ENCODE results near the gene ENTHD1. TPM values are rescaled to one million over a fixed set of nuclear protein-coding genes. Genes with fewer than 3 reads are reported as not detected.
"Not testable (repeated sequence)": the region's sequence is repeated elsewhere in the genome, so short reads cannot be mapped to it uniquely, and the experiment has no call there.

ENTHD1 gene
- polyA plus RNA-seq, 3 donors, result not detected

DNA sequence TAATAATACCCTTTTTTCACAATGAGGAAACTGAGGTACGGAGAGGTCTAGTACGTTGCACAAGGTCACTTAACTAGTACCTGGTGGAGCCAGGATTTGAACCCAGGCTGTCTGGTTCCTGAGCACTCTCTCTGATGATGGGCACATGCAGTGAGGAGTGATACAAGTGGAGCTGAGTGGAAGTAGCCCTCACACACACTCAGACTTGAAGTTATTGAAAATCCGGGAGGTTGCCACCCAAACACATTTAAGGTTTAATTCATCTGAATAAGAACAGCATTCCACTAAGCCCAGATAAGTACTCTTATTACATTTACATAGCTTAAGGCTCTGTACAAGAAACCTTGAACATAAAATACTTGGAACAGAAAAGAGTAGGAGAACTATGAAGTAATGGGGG is 12.1 kb upstream of the ENTHD1 start:
- DNase-seq (ENCODE audit: extremely low read depth in 1 of 11, low read depth in 9 of 11, low spot score in 4 of 11), result no peak

DNA sequence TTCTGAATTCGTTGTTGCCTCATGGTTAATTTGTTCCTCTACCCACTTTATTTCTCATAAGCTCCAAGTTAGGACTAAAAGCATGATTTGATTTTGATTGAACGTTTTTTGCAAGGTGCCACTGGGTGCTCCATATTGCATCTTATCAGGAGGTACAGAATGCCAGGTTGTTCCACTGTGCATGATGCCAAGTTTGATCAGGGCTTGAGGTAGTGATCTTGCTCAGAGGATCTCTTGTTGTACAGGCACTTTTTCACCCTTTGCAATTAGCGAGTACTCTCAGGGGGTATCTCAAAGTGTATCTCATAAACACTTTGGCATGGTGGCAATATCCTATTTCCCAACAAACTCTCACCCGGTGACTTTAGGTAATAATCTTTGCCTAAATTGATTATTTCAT is 11.3 kb upstream of the ENTHD1 start:
- DNase-seq (ENCODE audit: extremely low read depth in 1 of 11, low read depth in 9 of 11, low spot score in 4 of 11), result no peak

DNA sequence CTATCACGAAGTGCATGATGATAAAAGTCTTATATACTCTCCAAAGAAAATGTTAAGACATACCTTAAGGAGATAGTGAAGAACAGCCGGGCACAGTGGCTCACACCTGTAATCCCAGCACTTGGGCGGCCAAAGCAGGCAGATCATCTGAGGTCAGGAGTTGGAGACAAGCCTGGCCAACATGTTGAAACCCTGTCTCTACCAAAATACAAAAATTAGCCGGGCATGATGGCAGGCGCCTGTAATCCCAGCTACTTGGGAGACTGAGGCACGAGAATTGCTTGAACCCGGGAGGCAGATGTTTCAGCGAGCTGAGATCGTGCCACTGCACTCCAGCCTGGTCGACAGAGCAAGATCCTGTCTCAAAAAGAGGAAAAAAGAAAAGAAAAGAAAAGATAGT is 10.5 kb upstream of the ENTHD1 start:
- DNase-seq (ENCODE audit: extremely low read depth in 1 of 11, low read depth in 9 of 11, low spot score in 4 of 11), result not testable (repeated sequence)

DNA sequence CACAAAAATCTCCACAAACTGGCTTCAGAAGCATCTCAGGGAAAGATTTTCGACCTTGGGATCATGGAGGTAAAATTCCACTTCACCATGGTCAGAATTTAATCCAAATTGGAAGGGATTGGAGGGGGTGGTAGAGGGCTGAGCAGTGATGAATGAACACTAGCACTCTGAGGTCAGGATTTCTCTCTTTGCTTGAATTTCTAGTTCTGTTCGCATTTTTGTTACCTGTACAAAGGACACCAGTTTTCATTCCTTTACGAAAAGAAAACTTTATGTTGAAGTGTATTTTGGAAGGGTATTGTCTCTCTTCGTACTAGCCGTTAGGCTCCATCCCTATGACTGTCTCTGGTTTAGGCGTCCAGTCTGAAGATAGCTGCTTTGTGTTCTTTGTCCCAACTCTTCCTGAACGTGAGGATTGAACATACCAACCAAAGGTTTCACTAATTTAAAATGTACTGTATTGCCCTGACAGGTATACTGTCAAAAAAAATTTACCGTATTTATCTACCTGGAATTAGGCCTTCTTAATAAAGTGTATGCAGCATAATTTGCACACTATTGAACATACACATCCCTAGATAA is 8.1 kb upstream of the ENTHD1 start:
- no peak for DNase-seq (ENCODE audit: extremely low read depth in 1 of 11, low read depth in 9 of 11, low spot score in 4 of 11)

DNA sequence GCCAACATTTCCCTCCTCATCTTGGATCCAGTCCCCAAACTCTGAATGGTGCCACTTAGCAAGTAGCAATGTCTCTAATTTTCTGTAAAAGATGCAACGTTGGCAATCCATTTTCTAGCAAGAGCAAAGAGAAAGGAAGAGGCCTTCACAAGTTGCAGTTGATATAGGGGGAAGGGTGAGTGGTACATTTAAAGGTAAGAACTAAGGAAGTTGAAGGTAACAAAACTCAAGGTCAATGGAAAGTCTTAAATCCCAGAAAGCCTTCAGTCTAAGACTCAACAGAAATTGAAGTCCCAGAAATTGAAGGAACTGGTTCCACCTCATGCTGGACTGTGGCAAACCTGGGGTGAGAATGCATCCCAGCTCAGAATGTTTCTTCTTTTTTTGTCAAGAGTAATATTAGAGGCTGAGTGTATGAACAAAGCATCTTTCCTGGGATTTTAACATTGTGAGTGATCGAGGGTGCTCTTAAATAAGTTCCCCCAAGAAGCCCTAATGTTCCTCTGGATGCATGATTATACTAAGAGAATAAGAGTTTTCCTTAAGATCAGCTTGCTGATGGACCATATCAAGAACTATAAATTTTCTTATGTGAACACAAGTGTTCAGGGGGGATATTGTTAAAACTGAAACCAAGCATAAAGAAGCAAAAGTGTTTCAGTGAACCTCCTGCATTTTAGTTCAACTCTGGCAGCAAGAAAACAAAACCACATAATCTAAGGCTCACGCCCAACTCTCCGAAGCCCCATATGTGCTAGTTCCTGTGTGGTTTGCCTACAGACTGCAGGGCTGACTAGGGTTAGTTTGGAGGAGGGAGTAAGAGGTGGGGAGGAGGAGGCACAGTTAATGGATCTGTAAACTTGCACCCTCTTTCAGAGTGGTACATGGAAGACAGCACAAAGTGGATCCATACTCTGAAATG is 7.0 kb upstream of the ENTHD1 start, which contains the start of gene GRAP2:
GRAP2 (plus strand) TSS at position 779 of the 922 bp plus-strand sequence. CDS start 46,023 bp downstream, outside the sequence.
- no peak for DNase-seq (ENCODE audit: extremely low read depth in 1 of 11, low read depth in 9 of 11, low spot score in 4 of 11)

DNA sequence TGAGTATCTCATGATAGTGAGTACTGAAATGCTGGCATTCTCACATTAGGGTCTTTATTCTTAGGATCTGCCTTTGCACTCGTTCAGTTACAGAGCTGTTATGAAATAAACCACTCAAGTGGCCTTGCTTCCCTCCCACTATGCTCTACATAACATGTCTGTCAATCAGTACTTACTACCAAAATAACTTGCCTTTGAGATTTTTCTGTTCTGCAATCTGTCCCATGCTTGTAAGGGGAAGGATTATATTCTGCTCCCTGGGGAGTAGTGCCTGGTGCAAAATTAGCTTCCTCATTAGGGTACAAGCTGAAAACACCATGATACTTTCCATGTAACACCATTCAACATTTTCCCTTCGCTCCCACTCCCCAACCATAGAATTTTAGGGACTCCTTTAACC is 5.4 kb upstream of the ENTHD1 start:
- DNase-seq (ENCODE audit: extremely low read depth in 1 of 11, low read depth in 9 of 11, low spot score in 4 of 11), result no peak

DNA sequence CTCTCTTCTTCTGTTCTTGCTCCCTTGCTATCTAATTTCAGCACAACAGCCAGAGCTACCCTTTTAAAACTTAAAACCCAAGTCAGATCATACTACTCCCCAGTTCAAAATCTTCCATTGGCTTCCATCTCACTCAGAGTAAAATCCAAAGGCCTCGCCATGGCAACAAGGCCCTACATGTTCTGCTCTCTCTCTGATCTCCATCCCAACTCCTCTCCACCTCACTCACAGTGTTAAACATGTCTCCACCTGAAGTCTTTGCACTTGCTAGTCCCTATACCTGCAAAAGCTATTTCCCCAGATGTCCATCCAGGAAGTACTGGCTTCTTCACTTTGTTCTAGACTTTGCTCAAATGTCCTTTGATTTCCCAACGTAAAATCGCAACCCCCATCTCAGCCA is 4.3 kb upstream of the ENTHD1 start:
- DNase-seq (ENCODE audit: extremely low read depth in 1 of 11, low read depth in 9 of 11, low spot score in 4 of 11), result no peak

DNA sequence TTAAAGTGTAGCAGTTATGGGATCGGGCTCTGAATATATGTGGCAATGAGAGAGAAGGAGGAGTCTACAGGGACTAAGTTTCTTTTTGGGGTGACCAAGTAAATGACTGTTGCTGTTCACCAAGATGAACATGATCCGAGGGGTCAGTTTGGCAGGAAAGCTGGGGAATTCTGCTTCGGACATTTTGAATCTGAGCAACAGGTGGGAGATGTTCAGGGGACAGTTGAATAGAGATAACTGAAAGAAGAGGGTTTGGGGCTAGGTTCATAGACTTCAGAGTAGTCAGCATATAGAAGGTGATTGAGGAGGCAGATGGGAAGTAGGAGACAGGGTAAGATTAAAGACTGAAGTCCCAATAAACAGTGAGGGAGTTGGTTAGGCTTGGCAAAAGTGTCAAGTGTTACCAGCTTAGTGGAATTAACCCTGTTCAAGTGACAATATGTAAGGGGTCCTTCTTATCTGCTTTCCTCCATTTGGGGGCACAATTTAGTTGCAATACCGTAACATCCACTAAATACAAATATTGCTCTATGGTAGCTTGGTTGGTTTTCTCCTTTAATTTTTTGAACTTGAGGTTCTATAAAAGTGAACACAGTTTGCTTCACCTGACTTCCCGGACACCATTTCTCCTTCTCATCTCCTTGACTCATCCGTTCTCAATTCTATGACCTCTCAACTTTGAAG is 2.9 kb upstream of the ENTHD1 start:
- no peak for DNase-seq (ENCODE audit: extremely low read depth in 1 of 11, low read depth in 9 of 11, low spot score in 4 of 11)

DNA sequence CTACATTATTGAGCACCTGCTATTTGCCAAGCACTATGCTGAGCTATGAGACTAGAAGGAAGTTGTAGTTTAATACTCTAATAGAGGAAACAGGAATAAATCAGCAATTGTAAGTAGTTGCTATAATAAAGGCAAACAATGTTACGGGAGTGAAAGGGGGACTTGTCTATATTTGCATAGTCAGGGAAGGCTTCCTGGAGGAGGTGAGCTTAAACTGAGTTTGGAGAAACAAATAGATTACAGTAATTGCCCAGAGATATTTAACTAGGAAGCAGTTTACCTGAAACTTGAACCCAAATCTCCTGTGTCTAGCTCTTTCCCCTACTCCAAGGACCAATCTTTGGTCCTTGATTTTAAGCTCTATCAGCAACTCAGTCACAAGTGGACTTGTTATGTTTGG is 2.1 kb upstream of the ENTHD1 start:
- DNase-seq (ENCODE audit: extremely low read depth in 1 of 11, low read depth in 9 of 11, low spot score in 4 of 11), result no peak

DNA sequence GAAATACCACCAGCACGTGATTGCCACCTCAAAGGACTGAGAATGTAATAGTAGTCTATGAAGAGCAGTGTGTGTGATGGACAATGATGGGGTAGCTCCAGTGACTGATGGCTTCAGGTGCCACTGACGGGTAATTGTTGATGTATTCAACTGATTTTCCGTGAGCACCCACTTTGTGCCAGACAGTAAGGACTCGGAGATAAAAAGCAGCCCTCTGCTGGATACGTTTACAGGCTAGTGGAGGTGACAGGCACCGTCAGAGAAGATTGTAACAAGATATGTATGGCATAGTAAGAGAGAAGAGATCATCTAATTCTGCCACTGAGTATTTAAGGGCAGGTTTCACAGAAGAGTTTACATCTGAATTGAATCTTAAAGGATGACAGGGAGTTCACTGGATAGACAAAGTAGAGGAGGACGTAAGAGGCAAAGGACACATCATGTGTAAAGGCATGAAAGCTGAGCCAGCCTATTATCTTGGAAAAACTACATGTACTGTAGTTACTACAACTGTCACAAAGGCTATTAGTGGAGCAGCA is 1.1 kb upstream of the ENTHD1 start:
- no peak for DNase-seq (ENCODE audit: extremely low read depth in 1 of 11, low read depth in 9 of 11, low spot score in 4 of 11)

DNA sequence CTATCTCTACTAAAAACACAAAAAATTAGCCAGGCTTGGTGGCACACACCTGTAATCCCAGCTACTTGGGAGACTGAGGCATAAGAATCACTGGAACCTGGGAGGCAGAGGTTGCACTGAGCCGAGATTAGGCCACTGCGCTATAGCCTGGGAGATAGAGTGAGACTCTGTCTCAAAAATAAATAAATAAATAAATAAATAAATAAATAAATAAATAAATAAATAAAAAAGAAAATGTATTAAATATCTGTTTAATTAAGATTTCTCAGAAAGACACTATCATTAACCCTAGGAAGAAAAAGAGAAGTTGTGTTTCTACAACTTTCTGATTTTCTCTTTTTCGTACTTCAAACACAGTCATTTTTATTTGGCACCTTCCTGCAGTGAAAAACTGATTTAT is 3.6 kb downstream of the ENTHD1 start:
- DNase-seq (ENCODE audit: extremely low read depth in 1 of 11, low read depth in 9 of 11, low spot score in 4 of 11), result not testable (repeated sequence)

DNA sequence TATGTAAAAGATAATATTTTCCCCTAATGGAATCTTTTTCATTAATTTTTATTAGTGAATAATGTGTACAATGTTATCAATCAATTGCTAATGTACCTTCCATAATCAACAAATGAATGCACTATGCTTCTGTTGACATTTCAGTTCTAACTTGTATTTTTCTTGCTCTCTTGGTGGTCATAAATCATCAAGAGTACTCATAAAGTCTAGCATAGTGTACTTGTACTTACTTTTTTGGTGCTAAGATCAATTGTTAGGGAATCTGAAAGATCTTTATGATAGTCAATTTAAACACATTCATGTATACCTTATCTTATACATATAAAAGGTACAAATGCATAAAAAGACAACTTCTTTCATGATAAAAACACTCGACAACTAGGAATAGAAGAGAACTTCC is 10.5 kb downstream of the ENTHD1 start:
- DNase-seq (ENCODE audit: extremely low read depth in 1 of 11, low read depth in 9 of 11, low spot score in 4 of 11), result no peak

DNA sequence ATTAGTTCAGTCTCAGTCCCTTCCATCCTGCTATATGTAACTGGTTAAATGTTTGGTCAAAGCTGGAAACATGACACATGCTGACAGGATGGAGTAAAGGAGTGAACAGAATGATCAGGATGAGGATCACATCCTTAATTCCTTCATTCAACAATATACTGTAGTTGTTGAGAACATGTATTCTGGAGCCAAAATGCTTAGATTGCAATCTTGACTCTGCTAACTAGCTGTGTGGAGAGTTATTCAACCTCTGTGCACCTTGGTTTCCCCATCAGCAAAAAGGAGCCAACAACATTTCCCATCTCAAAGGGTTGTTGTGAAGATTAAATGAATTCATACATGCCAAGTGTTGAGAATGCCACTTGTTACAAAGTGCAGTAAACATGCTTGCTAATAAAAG is 12.8 kb downstream of the ENTHD1 start:
- no peak for DNase-seq (ENCODE audit: extremely low read depth in 1 of 11, low read depth in 9 of 11, low spot score in 4 of 11)

DNA sequence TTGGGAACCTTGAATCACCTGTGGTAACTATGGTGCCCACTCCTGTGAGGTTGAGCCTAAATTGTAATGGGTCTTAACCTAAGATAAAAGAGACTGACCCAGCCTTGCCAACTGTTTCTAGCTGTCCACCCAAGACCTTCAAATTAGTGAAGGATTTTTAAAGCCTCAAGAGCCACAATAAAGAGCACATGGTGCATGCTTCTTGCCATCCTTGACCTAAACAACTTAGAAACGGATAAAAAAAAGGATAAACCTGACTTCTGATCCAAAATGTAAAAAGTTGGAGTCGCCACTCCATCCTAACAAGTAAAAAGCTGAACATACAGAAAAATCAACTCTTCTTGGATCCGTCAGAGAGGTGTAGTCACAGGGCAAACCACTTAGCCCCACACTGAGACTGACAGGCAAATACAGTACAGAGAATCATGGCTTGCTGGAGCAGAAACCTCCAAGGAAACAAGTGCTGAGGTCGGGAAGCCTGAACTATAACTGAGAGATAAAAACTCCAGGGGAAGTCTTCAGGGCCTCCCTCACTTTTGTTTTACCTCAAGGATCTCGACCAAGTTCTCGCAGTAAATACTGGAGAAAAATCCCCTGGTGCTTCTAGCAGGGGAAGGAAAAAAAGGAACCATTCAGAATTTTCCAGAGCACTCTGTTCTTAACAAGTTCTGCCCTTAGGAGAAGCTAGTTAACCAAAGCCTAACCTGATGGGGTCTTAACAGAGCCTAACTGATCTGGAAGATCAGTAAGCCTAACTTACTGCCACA is 16.3 kb downstream of the ENTHD1 start:
- no peak for DNase-seq (ENCODE audit: extremely low read depth in 1 of 11, low read depth in 9 of 11, low spot score in 4 of 11)

DNA sequence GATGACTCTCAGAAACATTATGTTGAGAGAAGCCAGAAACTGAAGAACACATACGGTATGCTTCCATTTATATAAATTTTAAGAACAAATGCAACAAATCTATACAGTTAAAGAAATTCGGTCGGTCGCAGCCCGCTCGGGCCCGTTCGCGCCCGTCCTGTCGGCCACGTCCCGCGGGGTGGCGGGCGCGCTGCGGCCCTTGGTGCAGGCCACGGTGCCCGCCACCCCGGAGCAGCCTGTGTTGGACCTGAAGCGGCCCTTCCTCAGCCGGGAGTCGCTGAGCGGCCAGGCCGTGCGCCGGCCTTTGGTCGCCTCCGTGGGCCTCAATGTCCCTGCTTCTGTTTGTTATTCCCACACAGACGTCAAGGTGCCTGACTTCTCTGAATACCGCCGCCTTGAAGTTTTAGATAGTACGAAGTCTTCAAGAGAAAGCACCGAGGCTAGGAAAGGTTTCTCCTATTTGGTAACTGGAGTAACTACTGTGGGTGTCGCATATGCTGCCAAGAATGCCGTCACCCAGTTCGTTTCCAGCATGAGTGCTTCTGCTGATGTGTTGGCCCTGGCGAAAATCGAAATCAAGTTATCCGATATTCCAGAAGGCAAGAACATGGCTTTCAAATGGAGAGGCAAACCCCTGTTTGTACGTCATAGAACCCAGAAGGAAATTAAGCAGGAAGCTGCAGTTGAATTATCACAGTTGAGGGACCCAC is 18.2 kb downstream of the ENTHD1 start:
- DNase-seq (ENCODE audit: extremely low read depth in 1 of 11, low read depth in 9 of 11, low spot score in 4 of 11), result peak in 1 of 11 donors; percentile 1

DNA sequence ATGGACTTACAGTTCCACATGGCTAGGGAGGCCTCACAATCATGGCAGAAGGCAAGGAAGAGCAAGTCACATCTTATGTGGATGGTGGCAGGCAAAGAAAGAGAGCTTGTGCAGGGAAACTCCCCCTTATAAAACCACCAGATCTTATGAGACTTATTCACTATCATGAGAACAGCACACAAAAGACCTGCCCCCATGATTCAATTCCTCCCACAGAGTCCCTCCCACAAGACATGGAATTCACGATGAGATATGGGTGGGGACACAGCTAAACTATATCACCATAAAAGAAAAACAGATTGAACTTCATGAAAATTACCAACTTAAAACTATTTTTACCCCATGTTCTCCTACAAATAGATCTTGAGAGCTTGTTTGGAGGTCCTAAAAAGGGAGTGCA is 19.6 kb downstream of the ENTHD1 start:
- no peak for DNase-seq (ENCODE audit: extremely low read depth in 1 of 11, low read depth in 9 of 11, low spot score in 4 of 11)

DNA sequence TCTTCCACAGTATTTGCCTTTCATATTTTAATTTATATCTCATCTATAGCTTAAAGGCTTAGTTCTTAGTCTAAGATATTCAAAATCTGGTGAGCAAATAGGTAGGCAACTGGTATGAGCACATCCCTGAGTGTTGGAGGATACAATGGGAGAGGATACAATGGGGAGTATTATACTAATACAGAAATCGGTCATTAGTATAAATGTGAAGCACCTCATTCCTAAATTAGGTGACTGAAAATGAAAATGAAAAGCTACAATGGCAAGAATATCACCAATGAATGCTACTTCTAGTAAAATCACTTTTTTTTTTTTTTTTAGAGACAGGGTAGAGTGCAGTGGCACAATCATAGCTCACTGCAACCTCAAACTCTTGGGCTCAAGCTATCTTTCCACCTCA is 21.0 kb downstream of the ENTHD1 start:
- no peak for DNase-seq (ENCODE audit: extremely low read depth in 1 of 11, low read depth in 9 of 11, low spot score in 4 of 11)

DNA sequence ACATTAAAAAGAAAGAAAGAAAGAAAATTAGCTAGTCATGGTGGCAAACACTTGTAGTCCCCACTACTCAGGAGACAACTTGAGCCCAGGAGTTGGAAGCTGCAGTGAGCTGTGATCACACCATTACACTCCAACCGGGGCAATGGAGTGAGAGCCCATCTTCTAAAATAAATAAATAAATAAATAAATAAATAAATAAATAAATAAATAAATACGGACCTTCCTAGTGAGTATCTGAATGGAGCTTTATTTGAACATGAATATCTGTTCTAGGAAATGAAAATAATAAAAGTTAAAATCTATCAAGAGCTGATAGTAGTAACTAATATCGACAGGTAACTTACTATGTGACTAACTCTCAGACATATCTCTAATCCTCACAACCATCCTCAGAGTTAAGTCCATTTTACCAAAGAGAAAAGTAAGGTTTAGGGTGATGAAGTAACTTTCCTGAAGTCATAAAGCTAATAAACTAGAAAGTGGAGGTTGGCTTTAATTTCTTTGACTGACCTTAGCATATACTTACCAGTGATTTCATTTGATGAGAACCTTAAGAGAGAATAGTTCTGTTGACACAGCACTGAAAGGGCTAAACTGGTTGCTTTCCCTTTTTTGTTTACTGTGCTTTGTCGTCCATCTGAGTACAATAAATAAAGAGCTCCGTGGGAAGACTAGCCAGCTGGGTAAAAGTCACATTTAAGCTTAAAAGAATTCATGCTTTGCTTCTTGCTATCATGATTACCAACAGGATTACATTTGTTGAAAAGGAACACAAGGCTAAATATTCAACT is 22.4 kb downstream of the ENTHD1 start:
- DNase-seq (ENCODE audit: extremely low read depth in 1 of 11, low read depth in 9 of 11, low spot score in 4 of 11), result no peak
